ENCODE results near the gene GCNT2.
A peak's percentile ranks its signal among the peaks of the same experiment; 100 is the strongest.

GCNT2 gene

DNA sequence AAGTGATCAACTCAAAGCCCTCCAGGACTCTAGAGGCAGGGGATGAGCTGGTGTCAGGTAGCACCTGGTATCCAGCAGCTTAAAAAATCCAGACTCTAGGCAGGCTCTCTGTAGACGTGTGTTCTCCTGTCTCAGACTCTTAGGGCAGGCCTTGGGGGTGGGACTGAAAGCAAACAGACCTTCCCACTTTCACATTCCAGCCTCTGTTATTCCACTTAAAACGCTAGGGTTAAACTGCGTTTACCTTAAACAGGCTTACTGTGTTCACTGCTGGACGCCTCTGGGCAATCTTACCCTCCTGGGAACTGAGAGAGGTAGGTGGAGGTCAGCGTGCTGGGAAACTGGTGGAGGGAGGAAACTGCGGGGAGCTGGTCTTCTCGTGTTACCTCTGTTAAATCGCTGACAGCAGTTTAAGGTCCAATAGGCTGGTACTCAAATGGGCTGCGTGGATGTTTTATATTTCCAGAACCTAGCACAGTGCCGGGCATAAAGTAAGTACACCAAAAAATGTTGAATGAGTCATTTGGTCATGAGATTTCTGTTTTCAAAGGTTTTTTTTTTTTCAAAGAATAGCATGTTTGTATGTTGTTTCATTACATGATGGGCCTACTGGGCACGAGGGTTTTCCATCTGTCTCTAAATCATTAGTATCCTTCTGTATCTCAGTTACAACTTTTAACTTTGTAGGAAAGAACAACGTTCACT, at the start of gene GCNT2:
Gene GCNT2 (plus strand): TSS at position 248 of the 705 bp plus-strand sequence. CDS start 7,561 bp downstream, outside the sequence.
- H3K9me3 ChIP-seq (ENCODE audit: control insufficient read depth in 2 of 2, low read length in 2 of 2), result no peaks in the 10 kb centered on the region
- peaks cover 3 to 6% of the 10 kb centered on the region in 2 donors for H3K4me1 ChIP-seq (ENCODE audit: control insufficient read depth in 2 of 2, insufficient read depth in 2 of 2, low read length in 2 of 2)
- no peak within 1 kb of the TSS for H3K27ac ChIP-seq (ENCODE audit: low read depth in 2 of 2, low read length in 2 of 2)
- H3K9ac ChIP-seq (ENCODE audit: low read depth in 1 of 2, low read length in 2 of 2), result peak within 1 kb of the TSS; percentile 1 to 5
- no peaks in the 10 kb centered on the region for H3K27me3 ChIP-seq (ENCODE audit: control insufficient read depth in 2 of 2, insufficient read depth in 2 of 2, low read length in 2 of 2)
- peak within 1 kb of the TSS; percentile 32 to 45 for H3K4me3 ChIP-seq (ENCODE audit: low read length in 2 of 2)
- no peaks in the 10 kb centered on the region for H3K36me3 ChIP-seq (ENCODE audit: control insufficient read depth in 2 of 2, insufficient read depth in 2 of 2, low read length in 2 of 2)

DNA sequence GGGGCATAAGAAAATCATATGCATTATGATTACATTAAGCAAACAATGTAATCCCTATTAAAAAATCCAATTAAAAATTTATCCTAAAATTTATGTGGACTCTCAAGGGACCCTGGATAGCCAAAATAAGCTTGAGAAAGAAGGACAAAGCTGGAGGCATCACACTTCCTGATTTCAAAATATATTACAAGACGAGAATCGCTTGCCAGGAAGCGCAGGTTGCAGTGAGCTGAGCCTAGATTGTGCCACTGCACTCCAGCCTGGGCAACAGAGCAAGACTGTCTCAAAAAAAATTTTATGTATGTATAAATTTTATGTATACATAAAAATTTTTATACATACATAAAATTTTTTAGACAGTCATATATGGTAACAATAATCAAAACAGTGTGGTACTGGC, 48.5 kb upstream of the GCNT2 start:
- Histone ChIP-seq H3K9me3 (ENCODE audit: control insufficient read depth in 2 of 2, low read length in 2 of 2) (no peaks in the 10 kb centered on the region), H3K9ac (ENCODE audit: low read depth in 1 of 2, low read length in 2 of 2) (no peak overlapping the region), H3K36me3 (ENCODE audit: control insufficient read depth in 2 of 2, insufficient read depth in 2 of 2, low read length in 2 of 2) (no peaks in the 10 kb centered on the region), H3K27ac (ENCODE audit: low read depth in 2 of 2, low read length in 2 of 2) (no peak overlapping the region), H3K4me1 (ENCODE audit: control insufficient read depth in 2 of 2, insufficient read depth in 2 of 2, low read length in 2 of 2) (no peaks in the 10 kb centered on the region), H3K4me3 (ENCODE audit: low read length in 2 of 2) (no peak overlapping the region), H3K27me3 (ENCODE audit: control insufficient read depth in 2 of 2, insufficient read depth in 2 of 2, low read length in 2 of 2) (peaks cover 0 to 2% of the 10 kb centered on the region in 2 donors)

DNA sequence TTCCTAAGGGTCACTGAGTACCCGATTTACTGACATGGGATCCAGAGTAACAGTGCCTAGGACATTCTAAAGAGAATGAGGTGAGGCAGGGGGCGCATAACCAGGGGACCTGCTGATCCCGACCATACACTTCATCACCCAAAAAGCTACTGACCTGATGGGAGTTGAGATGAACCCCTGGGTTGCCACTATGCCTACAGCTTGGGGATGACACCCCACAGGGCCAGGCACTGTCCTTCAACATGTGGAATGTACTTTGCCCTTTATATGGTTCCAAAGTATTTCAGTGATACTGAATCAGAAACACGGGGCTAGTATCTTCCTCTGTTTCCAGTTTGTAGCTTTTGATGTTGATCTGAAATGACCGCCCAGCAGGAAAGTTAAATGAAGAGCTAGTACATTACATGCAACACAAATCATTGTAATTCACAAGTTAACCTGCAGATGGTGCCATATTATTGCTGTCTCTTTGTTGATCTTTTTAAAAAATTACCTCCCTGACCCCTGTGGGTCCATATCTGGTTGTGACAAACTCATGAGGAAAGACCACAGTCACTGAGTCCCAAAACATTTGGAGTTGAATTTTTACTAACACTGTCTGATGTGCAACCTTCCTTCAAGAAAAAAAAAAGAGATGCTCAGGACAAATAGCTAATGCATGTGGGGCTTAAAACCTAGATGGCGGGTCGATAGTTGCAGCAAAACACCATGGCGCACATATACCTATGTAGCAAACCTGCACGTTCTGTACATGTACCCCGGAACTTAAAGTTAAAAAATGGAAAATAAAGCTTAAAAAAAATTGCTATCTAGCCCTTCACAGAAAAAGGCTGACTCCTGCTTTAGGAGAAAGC, 42.7 kb upstream of the GCNT2 start:
- H3K9me3 ChIP-seq (ENCODE audit: control insufficient read depth in 2 of 2, low read length in 2 of 2), result no peaks in the 10 kb centered on the region
- H3K9ac ChIP-seq (ENCODE audit: low read depth in 1 of 2, low read length in 2 of 2), result no peak overlapping the region
- H3K4me3 ChIP-seq (ENCODE audit: low read length in 2 of 2), result no peak overlapping the region
- H3K27ac ChIP-seq (ENCODE audit: low read depth in 2 of 2, low read length in 2 of 2), result no peak overlapping the region
- H3K4me1 ChIP-seq (ENCODE audit: control insufficient read depth in 2 of 2, insufficient read depth in 2 of 2, low read length in 2 of 2), result no peaks in the 10 kb centered on the region
- no peaks in the 10 kb centered on the region for H3K27me3 ChIP-seq (ENCODE audit: control insufficient read depth in 2 of 2, insufficient read depth in 2 of 2, low read length in 2 of 2)
- H3K36me3 ChIP-seq (ENCODE audit: control insufficient read depth in 2 of 2, insufficient read depth in 2 of 2, low read length in 2 of 2), result no peaks in the 10 kb centered on the region

GRCh38 chr6:10479939-10480700, 41.0 kb upstream of the GCNT2 start:
- no peaks in the 10 kb centered on the region for H3K4me1 ChIP-seq (ENCODE audit: control insufficient read depth in 2 of 2, insufficient read depth in 2 of 2, low read length in 2 of 2)
- no peak overlapping the region for H3K27ac ChIP-seq (ENCODE audit: low read depth in 2 of 2, low read length in 2 of 2)
- no peaks in the 10 kb centered on the region for H3K27me3 ChIP-seq (ENCODE audit: control insufficient read depth in 2 of 2, insufficient read depth in 2 of 2, low read length in 2 of 2)
- H3K4me3 ChIP-seq (ENCODE audit: low read length in 2 of 2), result no peak overlapping the region
- H3K36me3 ChIP-seq (ENCODE audit: control insufficient read depth in 2 of 2, insufficient read depth in 2 of 2, low read length in 2 of 2), result no peaks in the 10 kb centered on the region
- no peak overlapping the region for H3K9ac ChIP-seq (ENCODE audit: low read depth in 1 of 2, low read length in 2 of 2)
- no peaks in the 10 kb centered on the region for H3K9me3 ChIP-seq (ENCODE audit: control insufficient read depth in 2 of 2, low read length in 2 of 2)

DNA sequence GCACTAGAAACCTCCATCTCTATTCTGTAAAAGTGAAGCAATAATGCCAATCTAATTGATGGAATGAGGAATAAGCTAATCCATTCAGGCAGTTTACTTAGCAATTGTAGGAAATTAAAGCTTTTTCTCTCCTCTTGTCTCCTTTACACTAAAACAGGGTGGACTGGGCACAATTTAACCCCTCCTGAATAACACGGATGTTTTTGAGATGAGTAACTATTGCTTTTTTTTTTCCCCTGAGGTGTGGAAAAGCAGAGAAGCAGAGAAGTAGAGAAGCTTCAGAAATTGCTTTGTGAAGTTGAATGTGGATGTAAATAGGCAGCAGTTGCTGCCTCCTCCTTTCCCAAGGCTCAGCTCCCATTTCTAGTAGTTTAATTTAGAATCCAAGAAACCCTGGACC, 40.0 kb upstream of the GCNT2 start:
- Histone ChIP-seq H3K27ac (ENCODE audit: low read depth in 2 of 2, low read length in 2 of 2) (no peak overlapping the region), H3K27me3 (ENCODE audit: control insufficient read depth in 2 of 2, insufficient read depth in 2 of 2, low read length in 2 of 2) (no peaks in the 10 kb centered on the region), H3K4me3 (ENCODE audit: low read length in 2 of 2) (no peak overlapping the region), H3K36me3 (ENCODE audit: control insufficient read depth in 2 of 2, insufficient read depth in 2 of 2, low read length in 2 of 2) (no peaks in the 10 kb centered on the region), H3K9me3 (ENCODE audit: control insufficient read depth in 2 of 2, low read length in 2 of 2) (no peaks in the 10 kb centered on the region), H3K4me1 (ENCODE audit: control insufficient read depth in 2 of 2, insufficient read depth in 2 of 2, low read length in 2 of 2) (no peaks in the 10 kb centered on the region), H3K9ac (ENCODE audit: low read depth in 1 of 2, low read length in 2 of 2) (no peak overlapping the region)

- Histone ChIP-seq H3K4me3 (ENCODE audit: low read length in 2 of 2) (no peak overlapping the region), H3K36me3 (ENCODE audit: control insufficient read depth in 2 of 2, insufficient read depth in 2 of 2, low read length in 2 of 2) (no peaks in the 10 kb centered on the region), H3K27me3 (ENCODE audit: control insufficient read depth in 2 of 2, insufficient read depth in 2 of 2, low read length in 2 of 2) (no peaks in the 10 kb centered on the region), H3K9ac (ENCODE audit: low read depth in 1 of 2, low read length in 2 of 2) (no peak overlapping the region), H3K27ac (ENCODE audit: low read depth in 2 of 2, low read length in 2 of 2) (no peak overlapping the region), H3K4me1 (ENCODE audit: control insufficient read depth in 2 of 2, insufficient read depth in 2 of 2, low read length in 2 of 2) (no peaks in the 10 kb centered on the region), H3K9me3 (ENCODE audit: control insufficient read depth in 2 of 2, low read length in 2 of 2) (no peaks in the 10 kb centered on the region)
These were observed 38.4 kb upstream of the GCNT2 start for GRCh38 chr6:10482636-10483257.

DNA sequence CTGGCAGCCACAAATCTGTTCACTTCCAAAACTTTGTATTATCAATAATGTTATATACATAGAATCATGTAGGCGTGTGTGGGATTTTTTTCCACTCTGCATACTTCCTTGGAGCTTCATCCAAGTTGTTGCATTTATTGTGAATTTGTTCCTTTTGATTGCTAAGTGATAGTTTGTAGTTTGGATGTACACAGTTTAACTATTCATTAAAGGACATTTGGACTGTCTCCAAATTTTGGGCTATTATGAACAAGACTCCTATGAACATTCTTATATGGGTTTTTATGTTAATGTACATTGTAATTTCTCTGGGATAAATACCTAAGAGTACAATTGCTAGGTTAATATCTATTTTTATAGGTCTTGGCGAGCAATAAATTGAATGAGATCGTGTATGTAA, 36.2 kb upstream of the GCNT2 start:
- H3K4me1 ChIP-seq (ENCODE audit: control insufficient read depth in 2 of 2, insufficient read depth in 2 of 2, low read length in 2 of 2), result no peaks in the 10 kb centered on the region
- no peaks in the 10 kb centered on the region for H3K9me3 ChIP-seq (ENCODE audit: control insufficient read depth in 2 of 2, low read length in 2 of 2)
- no peaks in the 10 kb centered on the region for H3K36me3 ChIP-seq (ENCODE audit: control insufficient read depth in 2 of 2, insufficient read depth in 2 of 2, low read length in 2 of 2)
- no peak overlapping the region for H3K4me3 ChIP-seq (ENCODE audit: low read length in 2 of 2)
- H3K27me3 ChIP-seq (ENCODE audit: control insufficient read depth in 2 of 2, insufficient read depth in 2 of 2, low read length in 2 of 2), result peaks cover 0 to 2% of the 10 kb centered on the region in 2 donors
- no peak overlapping the region for H3K9ac ChIP-seq (ENCODE audit: low read depth in 1 of 2, low read length in 2 of 2)
- H3K27ac ChIP-seq (ENCODE audit: low read depth in 2 of 2, low read length in 2 of 2), result no peak overlapping the region

DNA sequence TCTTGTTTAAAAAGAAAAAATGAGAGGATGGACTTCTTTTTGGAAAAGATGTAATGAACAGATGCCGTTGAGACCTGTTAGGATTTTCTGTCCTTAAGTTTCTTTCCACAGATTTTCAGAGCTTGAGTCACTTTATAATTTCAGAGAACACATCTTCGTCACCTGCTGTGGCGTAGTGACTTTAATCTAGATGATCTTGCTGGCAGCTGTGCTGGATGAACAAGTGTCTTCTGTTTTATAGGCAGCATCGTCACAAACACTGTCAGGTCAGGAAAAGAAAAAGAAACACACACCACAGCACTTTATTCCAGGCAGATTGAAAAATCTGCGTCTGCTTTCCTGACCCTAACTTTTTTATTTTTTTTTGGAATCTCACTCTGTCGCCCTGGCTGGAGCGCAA, 35.7 kb upstream of the GCNT2 start:
- Histone ChIP-seq H3K4me3 (ENCODE audit: low read length in 2 of 2) (no peak overlapping the region), H3K27ac (ENCODE audit: low read depth in 2 of 2, low read length in 2 of 2) (no peak overlapping the region), H3K4me1 (ENCODE audit: control insufficient read depth in 2 of 2, insufficient read depth in 2 of 2, low read length in 2 of 2) (no peaks in the 10 kb centered on the region)

DNA sequence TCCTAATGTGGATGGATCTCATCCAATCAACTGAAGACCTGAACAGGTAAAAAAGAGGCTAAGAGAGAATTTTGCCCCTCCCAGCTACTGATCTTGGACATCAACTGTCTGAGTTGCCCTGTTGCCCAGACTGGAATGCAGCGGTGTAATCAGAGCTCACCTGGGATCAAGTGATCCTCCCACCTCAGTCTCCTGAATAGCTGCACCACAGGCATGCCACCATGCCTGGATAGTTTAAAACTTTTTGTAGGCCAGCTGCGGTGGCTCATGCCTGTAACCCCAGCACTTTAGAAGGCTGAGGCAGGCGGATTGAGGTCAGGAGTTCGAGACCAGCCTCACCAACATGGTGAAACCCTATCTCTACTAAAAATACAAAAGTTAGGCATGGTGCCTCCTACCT, 34.9 kb upstream of the GCNT2 start:
- Histone ChIP-seq H3K9me3 (ENCODE audit: control insufficient read depth in 2 of 2, low read length in 2 of 2) (no peaks in the 10 kb centered on the region), H3K4me1 (ENCODE audit: control insufficient read depth in 2 of 2, insufficient read depth in 2 of 2, low read length in 2 of 2) (no peaks in the 10 kb centered on the region), H3K4me3 (ENCODE audit: low read length in 2 of 2) (no peak overlapping the region), H3K27ac (ENCODE audit: low read depth in 2 of 2, low read length in 2 of 2) (no peak overlapping the region), H3K27me3 (ENCODE audit: control insufficient read depth in 2 of 2, insufficient read depth in 2 of 2, low read length in 2 of 2) (peaks cover 0 to 2% of the 10 kb centered on the region in 2 donors), H3K9ac (ENCODE audit: low read depth in 1 of 2, low read length in 2 of 2) (no peak overlapping the region), H3K36me3 (ENCODE audit: control insufficient read depth in 2 of 2, insufficient read depth in 2 of 2, low read length in 2 of 2) (no peaks in the 10 kb centered on the region)

More for the DNA sequence above, 35.7 kb upstream of the GCNT2 start:
- Histone ChIP-seq H3K36me3 (ENCODE audit: control insufficient read depth in 2 of 2, insufficient read depth in 2 of 2, low read length in 2 of 2) (no peaks in the 10 kb centered on the region), H3K9ac (ENCODE audit: low read depth in 1 of 2, low read length in 2 of 2) (no peak overlapping the region), H3K27me3 (ENCODE audit: control insufficient read depth in 2 of 2, insufficient read depth in 2 of 2, low read length in 2 of 2) (peaks cover 0 to 2% of the 10 kb centered on the region in 2 donors), H3K9me3 (ENCODE audit: control insufficient read depth in 2 of 2, low read length in 2 of 2) (no peaks in the 10 kb centered on the region)

Measured in mucosa of rectum (tissue), 2 donors.